RKO (cell line): ENCODE results near the gene SLC39A11.

Experiments
- DNase-seq: peaks from one replicate; pipeline ENCODE4 v3.0.0-alpha.2; 2016; ENCODE audit warnings: low spot score

Gene SLC39A11

GRCh38 chr17:73042809-73043685 is 49.4 kb downstream of the SLC39A11 start:
- no peak for DNase-seq

GRCh38 chr17:73042225-73042624 is 50.3 kb downstream of the SLC39A11 start:
- DNase-seq: no peak

- DNase-seq: no peak
Observed at GRCh38 chr17:73039282-73039681, 53.2 kb downstream of the SLC39A11 start.

GRCh38 chr17:73031472-73031871 is 61.0 kb downstream of the SLC39A11 start:
- DNase-seq: no peak

GRCh38 chr17:73030995-73031394 is 61.5 kb downstream of the SLC39A11 start:
- DNase-seq: no peak

- DNase-seq: no peak
Observed at GRCh38 chr17:73030501-73030921, 62.0 kb downstream of the SLC39A11 start.

- DNase-seq: no peak
Observed at GRCh38 chr17:73029991-73030390, 62.5 kb downstream of the SLC39A11 start.

GRCh38 chr17:73029021-73029420 is 63.5 kb downstream of the SLC39A11 start:
- DNase-seq: no peak

- DNase-seq: no peak
Observed at GRCh38 chr17:73028299-73028755, 64.2 kb downstream of the SLC39A11 start.

GRCh38 chr17:73027130-73027741 is 65.3 kb downstream of the SLC39A11 start:
- no peak for DNase-seq

- no peak for DNase-seq
Observed at GRCh38 chr17:73025041-73025560, 67.4 kb downstream of the SLC39A11 start.

- no peak for DNase-seq
Observed at GRCh38 chr17:73023759-73024158, 68.7 kb downstream of the SLC39A11 start.

- no peak for DNase-seq
Observed at GRCh38 chr17:73022694-73023093, 69.8 kb downstream of the SLC39A11 start.

GRCh38 chr17:73021771-73022170 is 70.7 kb downstream of the SLC39A11 start:
- no peak for DNase-seq

GRCh38 chr17:73020110-73020509 is 72.4 kb downstream of the SLC39A11 start:
- DNase-seq: no peak

- DNase-seq: no peak
Observed at GRCh38 chr17:73018599-73018998, 73.9 kb downstream of the SLC39A11 start.

- DNase-seq: no peak
Observed at GRCh38 chr17:73017658-73018057, 74.8 kb downstream of the SLC39A11 start.

- no peak for DNase-seq
Observed at GRCh38 chr17:73015722-73016276, 76.7 kb downstream of the SLC39A11 start.

GRCh38 chr17:73013816-73014663 is 78.4 kb downstream of the SLC39A11 start:
- DNase-seq: no peak

- DNase-seq: no peak
Observed at GRCh38 chr17:73013301-73013700, 79.2 kb downstream of the SLC39A11 start.

- DNase-seq: no peak
Observed at GRCh38 chr17:73011016-73011486, 81.4 kb downstream of the SLC39A11 start.

GRCh38 chr17:73010414-73010813 is 82.1 kb downstream of the SLC39A11 start:
- DNase-seq: no peak
